GM18858 (cell line): Measurements from ENCODE around the gene CKS1B.

Experiments
- ATAC-seq: cut with Tn5 transposase; IDR thresholded peaks from one replicate; pipeline ENCODE4 v1.9.1; 2021; ENCODE audit not compliant: unreplicated experiment

The CKS1B gene

DNA sequence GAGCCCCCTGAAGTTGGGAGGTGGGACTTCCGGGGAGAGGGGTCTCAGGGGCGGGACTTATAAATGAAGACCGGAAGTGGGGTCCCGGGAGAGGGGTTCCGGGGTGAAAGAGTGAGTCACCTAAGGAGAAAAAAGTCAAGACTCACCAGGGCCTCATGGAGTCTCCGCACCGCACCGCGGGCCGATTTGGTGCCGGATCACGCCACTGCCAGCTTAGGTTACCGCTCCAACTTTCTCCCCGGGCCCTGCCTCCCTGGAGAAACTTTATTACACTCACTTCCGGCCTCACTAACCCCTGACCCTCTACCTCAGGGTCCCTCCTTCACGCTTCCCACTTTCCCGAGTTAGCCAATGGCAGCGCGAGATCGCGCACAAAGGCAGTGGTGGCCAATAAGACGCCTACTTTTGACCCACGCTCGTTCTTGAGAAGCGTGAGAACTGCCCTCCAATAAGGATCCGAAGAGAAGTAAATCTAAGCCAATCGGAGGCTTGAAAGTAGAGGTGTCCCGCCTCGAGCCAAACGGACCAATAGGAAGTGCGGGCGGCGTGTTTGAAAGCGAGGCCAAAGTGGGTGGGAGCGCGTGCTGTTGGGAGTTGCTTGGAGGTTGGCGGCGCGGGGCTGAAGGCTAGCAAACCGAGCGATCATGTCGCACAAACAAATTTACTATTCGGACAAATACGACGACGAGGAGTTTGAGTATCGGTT is at the start of gene CKS1B:
CKS1B (plus strand) TSS at position 580 of the 706 bp plus-strand sequence; CDS start at position 645, 65 bp downstream.
- peak; percentile 74 for ATAC-seq

DNA sequence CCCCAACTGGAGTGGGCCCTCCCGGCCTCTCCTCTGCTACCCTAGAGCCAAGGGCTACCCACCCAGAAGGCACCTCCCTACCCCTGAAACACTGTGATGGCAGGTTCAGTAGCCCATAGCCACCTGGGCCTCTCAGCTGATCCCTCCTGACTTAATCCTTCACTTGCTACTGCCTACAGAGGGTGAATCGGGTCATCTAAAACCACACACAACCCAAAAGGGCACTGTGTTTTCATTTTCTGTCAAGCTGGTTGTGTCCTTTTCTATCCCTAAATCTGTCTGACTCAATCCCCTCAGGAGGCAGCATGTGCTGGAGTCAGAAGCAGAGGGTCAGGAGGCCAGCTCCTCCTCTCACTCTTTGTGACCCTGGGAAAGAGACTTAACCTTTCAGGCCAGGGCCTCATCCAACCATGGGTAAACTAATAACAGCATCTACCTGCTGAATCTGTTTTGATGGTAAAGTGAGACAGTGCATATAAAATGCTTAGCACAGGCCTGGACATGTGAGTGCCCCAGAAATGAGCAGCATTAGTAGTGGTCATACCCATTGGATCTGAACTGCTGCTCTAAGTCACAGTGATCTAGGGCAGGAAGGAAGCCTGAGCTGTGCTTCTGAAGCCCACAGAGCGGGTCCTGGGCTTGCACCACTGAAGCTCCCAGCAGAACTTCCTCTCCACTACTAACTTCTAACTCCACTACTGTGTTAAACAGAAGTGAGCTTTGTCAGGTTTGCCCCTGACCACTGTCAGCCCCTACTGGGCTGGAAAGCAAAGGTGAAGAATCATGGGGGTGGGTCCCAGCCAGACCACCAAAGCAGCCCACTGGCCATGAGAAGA is 48.9 kb upstream of the CKS1B start:
- no peak for ATAC-seq

DNA sequence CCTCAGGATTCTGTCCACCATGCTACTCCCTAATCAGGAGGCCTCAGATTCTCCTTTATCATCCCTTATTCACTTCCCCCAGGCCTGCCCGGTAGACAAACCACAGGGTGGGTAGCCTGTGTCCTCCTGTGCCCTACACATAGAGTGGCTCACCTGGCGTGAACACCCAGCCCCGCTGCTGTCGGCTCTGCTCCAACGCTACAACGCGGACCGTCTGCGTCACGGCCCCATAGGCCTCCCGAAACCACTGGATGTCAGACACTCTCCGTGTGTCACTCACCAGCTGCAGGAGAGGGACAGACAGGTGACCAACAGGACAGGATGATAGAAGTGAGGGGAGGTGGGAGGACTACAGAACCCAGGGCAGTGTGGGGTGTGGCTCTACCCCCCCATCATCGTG is 48.3 kb upstream of the CKS1B start:
- ATAC-seq, result no peak

DNA sequence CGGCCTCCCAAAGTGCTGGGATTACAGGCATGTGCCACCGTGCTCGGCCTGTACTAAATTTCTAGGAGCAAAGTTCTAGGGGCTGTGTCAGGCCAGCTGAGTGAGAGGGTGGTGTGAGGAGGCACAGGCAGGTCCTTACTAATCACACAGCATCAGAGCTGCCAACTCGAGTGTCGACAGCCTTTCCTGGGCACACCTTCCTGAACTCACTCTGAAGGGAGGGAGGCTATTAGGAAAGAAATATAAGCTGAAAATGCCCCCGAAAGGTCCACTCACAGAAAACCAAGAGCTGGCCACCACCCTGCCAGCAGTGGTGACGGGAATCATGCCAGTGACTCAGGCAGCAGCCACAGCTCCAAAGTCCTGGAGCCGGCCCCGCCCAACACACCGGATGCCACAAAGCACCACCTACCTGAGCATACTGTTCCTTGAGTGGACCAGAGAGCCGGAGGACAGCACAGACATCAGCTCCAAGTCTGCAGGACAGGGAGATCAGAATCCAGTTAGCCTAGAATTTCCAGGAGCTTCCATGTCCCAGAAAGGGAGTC is 42.5 kb upstream of the CKS1B start:
- no peak for ATAC-seq

DNA sequence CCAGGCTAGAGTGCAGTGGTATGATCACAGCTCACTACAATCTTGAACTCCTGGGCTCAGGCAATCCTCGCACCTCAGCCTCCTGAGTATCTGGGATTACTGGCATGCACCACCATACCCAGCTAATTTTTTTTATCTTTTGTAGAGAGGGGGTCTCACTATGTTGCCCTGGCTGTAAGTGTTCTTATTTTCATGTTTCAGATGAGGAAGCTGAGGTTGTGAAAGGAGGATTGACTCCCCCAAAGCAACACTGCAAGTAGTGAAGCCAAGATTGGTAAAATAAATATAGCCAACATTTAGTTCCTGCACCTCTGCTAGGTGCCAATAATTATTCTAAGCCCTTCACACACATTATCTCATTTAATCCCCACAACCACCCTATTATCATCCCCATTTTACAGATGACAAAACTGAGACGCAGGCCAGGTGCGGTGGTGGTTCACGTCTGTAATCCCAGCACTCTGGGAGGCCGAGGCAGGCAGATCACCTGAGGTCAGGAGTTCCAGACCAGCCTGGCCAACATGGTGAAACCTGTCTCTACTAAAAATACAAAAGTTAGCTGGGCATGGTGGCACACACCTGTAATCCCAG is 40.0 kb upstream of the CKS1B start:
- no peak for ATAC-seq

DNA sequence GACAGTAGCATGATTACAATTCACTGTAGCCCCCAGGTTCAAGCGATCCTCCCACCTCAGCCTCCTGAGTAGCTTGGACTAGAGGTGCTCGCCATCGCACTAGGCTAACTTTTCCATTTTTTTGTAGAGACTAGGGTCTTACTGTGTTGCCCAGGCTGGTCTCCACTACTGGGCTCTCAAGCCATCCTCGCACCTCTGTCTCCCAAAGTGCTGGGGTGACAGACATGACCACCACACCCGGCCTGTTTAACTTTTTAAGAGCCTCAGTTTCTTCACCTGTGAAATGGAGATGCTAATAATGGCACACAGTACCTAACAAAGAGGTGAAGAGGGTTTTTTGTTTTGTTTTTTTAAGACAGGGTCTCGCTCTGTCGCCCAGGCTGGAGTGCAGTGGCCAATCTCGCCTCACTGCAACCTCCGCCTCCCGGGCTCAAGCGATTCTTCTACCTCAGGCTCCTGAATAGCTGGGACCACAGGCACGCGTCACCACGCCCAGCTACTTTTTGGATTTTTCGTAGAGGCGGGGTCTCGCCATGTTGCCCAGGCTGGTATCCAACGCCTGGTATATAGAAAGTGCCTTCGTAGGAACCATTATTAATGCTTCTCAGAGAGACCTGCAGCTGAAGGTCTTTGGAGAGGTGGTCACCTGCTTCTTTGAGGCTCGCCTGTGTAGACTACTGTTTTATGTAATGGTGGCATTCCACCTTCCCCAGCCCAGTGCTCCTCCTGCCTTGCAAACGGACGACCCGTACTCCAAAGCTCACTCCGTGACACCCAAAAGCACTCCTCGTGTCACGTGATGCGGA is 38.5 kb upstream of the CKS1B start:
- no peak for ATAC-seq

DNA sequence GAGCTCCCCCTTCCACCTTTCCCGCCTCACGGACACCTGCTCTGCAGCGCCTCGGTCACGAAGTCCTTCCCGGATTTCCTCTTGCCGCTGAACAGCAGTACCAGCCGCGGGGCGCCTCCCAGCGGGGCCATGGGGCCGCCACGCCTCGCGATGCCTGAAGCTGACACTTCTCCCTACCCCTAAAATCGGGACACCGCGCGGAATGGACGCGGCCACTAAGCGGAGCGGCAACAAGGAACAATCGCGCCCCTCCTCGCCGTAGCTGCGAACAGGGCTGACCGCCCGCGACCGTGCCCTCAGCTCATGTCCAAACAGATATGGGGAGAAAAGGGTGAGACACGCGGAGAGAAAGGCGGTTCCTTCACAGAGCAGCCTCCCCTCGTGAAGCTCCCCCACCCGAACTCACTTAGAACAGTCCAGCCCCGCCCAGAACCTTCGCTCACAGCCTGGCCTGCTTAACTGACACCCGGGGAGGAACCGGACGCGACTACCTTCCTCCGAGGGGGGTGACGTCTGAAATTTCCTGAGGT is 37.9 kb upstream of the CKS1B start, which contains the start of gene PMVK:
PMVK (minus strand) TSS at position 165 of the 530 bp plus-strand sequence; CDS start at position 131, 34 bp downstream.
- ATAC-seq, result peak; percentile 41

DNA sequence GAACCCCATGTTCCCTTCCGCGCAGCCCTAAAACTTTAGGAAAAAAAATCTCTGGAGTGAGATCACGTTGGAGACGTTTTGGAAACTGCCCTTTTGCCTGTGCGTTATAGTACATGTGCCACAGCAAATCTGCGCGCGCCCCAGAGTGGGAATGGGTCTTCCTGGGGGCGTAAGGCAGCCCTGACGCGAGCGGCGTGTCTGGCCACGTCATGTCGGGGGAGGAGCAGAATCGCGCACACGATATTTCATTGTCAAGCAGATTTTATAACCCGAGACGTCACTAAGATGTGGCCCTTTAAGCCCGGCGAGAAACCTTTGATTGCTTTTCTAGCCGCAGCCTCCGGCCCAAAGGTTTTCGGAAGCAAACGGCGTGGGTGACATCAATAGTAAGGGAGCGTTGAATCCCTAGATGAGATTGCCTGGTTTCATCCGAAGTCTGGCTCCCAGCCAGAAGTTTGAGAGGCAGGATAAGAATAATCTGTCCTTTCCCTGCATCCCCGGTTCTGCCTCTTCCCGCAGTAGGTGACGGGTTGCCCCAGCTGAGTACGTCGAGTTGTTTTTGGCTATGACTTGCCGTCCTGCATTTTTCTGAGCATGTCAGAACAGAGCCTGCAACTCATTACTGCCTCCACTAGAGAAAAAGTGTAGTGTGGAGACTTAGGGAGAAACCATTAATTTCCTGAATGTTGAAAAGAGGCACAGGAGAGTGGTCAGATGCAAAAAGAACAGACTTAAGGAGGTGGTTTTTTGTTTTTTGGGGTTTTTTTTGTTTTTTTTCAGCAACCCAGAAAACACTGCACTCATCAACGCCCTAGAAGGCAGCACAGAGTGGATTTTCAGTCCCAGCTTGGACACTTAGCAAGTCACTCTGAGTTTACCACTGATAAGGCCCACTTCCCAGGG is 37.1 kb upstream of the CKS1B start:
- peak; percentile 29 for ATAC-seq

DNA sequence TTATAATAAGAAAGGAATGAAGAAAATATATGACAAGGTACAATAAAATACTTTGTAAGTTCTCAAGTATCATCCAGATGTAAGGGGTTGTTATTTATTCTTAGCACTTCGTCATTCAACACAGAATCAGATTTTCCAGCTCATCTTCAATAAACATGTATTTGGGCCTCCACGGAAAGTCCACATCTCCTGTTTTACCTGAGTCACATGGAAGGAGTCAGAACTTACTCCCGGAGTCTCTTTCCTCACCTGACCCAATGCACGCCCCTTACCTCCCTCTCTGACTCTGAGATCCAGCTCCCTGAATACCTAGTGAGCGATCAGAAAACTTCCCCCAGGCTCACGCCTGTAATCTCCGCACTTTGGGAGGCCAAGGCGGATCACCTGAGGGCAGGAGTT is 36.5 kb upstream of the CKS1B start:
- ATAC-seq, result no peak

DNA sequence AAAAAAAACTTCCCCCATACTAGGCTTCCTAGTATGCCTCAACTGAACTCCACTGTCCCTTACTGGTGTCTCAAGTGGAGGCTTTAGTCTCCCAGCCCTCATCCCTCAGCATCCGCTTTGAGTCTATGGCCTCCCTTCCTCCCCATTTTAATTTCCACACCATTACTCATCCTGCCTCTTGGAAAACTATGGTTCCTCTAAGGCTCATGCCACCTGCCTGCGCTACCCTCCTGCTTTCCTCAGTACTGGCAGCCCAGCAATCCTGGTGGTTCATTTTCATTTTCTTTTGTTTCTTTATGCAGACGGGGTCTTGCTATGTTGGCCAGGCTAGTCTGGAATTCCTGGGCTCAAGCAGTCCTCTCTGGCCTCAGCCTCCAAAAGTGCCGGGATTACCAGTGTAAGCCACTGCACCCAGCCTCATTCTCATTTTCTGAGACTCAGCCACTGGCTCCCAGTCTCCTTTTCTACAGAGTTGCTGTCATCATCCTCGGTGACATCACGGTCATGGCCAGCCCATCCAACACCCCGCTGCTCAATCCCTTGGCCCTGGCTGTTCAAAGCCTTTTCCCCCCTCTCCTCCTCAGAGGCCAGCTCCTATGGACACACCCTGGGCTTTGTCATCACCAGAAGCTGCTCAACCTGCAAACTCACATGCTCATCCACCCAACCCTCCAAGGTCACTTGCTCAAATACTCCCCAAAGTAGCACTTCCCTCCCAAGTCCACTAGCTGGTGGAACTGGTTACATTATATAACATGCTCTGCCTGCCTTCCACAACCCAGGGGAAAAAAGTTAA is 35.7 kb upstream of the CKS1B start:
- no peak for ATAC-seq

DNA sequence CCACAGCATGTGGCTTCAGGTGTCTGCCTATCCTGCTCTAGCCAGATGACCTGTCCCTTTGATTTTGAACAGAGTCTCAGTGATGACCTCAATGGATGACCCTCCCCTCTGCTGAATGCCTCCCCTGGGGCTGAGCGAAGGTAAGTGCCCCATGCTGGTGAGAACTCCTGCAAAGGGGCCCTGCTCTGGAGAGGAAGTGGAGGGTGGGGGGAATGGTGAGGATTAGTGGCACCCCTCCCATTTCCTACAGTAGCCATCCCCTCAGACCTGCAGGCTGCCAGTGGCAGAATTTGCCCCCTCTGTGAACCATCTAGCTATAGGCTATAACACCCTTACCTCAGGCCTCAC is 34.3 kb upstream of the CKS1B start:
- ATAC-seq, result no peak

DNA sequence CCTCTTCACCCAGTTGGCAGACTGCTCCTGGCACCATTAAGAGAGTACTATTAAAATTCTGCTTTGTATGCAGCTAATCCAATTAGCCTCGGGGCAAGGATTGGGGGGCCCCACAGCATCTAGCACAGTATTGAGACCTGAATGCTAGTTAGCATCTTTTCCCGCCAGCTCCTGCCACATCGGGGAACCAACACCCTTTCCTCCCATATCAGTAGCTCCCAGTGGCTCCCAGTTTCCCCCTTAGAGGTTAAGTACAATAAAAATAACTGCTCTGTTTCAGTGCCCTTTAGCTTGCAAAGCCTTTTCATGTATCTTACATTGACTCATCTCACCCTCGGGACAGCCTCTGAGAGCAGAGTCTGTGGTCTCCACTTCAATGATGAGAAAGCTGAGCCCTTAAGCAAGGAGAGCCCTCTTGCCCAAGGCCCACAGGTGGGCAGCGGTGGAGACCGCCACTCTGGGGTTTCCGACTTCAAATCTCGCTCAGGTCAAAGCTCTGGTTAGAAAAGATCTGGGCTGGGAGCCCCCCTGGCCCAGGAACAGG is 33.8 kb upstream of the CKS1B start:
- no peak for ATAC-seq

DNA sequence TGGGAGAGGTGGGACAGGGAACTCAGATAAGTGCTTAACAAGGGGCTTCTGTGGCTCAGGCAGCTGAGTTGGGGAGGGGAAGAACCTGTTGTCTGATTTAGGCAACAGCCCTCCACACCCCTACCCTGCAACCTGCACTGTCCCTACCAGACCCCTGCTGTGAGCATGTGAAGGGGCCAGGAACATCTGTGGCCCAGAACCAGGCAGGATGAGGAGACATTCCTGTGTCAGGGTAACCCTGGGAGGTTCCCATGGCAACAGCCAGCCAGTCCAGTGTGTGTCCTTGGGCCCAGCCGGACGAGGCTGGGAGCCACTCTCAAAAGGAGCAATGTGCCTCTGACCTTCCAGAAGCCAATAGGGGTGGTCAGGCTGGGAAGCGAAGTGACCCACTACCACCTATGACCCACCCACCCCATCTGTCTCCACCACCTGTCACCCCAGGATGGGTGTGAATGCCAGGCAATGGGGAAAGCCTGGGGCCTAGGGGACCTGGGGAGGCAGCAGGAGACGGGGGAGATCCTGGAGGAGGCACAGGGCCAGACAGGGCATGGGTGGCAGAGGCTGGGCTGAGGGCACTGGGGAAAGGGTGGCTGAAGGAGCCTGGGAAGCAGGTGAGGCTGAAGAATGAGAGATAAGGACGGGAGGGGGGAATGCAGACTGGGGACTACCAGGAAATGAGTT is 33.0 kb upstream of the CKS1B start:
- no peak for ATAC-seq

DNA sequence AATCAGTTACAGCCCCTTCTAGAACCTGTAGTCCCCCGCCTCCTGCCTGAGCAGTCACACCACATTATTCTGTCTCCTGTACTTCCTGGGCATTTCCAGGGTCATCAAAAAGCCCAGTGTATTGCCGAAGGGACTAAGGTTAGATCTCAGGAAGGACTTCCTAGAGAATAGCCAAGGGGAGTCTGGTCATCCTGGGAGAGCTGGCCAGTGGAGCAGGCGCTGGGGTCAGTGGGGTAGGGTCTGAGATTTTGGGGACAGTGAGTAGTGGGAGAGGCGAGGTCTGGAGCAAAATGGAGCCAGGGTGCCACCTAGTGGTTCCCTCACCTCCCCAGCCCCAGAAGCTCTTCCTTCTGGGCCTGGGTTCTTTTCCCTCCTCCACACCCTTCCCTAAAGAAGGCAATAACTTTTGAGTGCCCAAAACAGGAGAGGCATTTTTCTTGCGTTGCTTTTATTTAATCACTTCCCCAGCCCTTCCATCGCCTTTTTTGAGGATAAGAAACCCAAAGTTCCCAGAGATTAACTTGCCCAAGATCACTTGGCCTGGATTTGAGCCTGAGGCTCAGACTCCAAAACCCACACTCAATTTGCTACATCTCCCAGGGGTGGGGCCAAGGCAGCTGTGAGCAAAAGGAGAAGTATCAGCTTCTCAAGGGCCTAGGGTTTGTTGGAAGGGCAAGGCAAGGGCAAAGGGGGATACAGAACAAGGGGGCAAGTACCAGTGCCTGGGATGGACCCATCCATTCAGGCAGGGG is 30.7 kb upstream of the CKS1B start:
- ATAC-seq, result no peak

DNA sequence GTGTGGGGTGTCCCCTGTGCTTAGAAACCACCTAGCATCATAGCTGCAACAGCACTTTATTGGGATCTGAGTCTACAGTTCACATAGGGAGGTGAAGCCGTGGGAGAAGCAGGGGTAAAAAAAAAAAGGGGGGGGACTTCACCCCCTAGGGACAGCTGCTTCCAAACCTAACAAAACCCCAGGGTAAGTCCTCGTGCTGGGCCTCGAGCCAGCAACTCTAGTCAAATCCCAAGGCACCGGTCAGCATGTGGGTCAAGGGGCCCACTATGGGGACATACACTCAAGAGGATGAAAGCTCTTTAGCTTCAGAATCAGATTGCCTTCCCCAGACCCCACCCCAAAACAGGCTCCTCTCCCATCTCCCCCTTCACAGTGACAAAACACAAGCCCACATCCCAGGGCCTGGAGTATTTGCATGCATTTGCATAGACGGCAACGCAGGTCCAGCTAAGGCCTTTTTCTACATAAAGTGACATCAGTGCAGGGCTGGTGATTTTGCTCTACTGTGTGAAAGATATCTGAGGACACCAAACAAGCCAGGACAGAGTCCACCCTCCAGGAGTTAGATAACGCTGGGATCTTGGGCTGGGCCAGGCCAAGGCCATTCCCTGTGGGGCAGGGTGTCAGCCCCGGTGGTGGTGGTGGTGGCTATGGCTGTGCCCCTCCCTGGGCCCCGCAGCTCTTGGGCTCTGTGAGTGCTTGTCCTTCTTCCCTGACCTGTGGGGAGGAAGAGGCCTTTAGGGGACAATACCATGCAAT is 29.9 kb upstream of the CKS1B start:
- ATAC-seq, result no peak

DNA sequence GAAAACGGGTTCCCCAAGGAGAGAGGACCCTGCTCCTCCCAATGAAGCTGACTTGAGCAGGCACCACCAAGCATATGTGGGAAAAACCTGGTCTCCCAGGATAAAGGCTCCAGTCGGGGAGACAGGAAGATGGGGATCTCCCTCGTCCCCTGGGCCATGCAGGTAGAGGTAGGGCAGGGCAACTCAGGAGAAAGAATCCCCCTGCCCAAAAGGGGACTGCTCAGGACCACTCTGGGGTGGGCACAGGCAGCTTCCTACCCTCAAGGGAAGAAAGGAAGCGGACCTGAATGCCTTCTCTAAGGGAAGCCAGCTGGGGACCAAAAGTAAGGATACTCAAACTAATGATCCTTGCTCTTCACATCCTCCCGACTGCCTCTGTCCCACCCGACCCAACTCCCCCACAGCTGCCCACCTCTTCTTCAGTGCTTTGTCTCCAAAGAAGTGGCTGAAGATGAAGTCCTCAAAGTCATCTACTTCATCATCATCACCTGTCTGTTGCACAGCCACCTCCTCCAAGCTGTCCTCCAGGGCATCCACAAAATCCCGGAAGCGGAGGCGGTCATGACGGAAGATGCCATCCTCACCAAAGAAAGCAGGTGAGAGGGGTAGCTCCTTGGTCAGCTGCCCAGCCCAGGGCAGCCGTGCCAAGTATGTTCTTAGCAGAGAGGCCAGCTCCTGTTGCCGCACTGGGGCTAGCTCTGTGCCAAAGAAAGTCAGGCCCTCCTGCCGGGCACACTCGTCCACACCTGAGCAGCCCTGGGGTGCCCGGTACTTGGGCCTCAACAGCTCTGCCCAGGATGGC is 29.1 kb upstream of the CKS1B start:
- ATAC-seq, result no peak
